K562 (cell line): ENCODE data around the gene C2orf76.

Source experiments
- HDAC2 ChIP-seq: fragments of 450-650 bp; IDR thresholded peaks from 2 replicates; pipeline ENCODE4 v1.6.1; 2016; ENCODE audit warnings: mild to moderate bottlenecking
- JUN ChIP-seq, 2 experiments: sonication (generic) in 1 of 2; formaldehyde crosslinking in 1 of 2; IDR thresholded peaks; 2 replicates each; pipeline versions ENCODE4 v1.6.1 to v1.8.0; 2012 to 2022; ENCODE audit warnings: borderline replicate concordance in 2 of 2, mild to moderate bottlenecking in 2 of 2, improper control_type of control experiment in 1 of 2, low read depth in 1 of 2, low read length in 1 of 2, missing genetic modification reagents in 1 of 2
- KAT7 ChIP-seq: sonication (generic); formaldehyde crosslinking; IDR thresholded peaks from 2 replicates; pipeline ENCODE4 v1.8.0; 2022; ENCODE audit warnings: missing genetic modification reagents, mild to moderate bottlenecking, borderline replicate concordance
- MAFK ChIP-seq: IDR thresholded peaks from 2 replicates; pipeline ENCODE4 v1.6.1; 2011; ENCODE audit warnings: low read length, improper control_type of control experiment
- NRF1 ChIP-seq, 2 experiments: fragments of 450-650 bp; IDR thresholded peaks in 1 of 2; conservative IDR thresholded peaks in 1 of 2; 2 replicates each; pipeline ENCODE4 v1.6.1; 2014; ENCODE audit warnings: mild to moderate bottlenecking in 2 of 2
- RAD21 ChIP-seq, 2 experiments: fragments of 250-450 bp in 1 of 2; fragments of 450-650 bp in 1 of 2; sonication (Bioruptor Pico) in 1 of 2; formaldehyde crosslinking in 1 of 2; IDR thresholded peaks in 1 of 2; conservative IDR thresholded peaks in 1 of 2; 2 replicates each; pipeline versions ENCODE4 v1.4.0 to v1.8.0; 2020 to 2022; ENCODE audit warnings: mild to moderate bottlenecking in 2 of 2, moderate library complexity in 1 of 2
- RERE ChIP-seq: sonication (generic); formaldehyde crosslinking; IDR thresholded peaks from 2 replicates; pipeline ENCODE4 v1.8.0; 2023; ENCODE audit warnings: missing genetic modification reagents, mild to moderate bottlenecking, borderline replicate concordance
- ZBTB11 ChIP-seq, 3 experiments: fragments of 200-800 bp in 1 of 3; fragments of 250-450 bp in 1 of 3; fragments of 450-650 bp in 1 of 3; sonication (Bioruptor Pico) in 1 of 3; sonication (Bioruptor generic) in 1 of 3; formaldehyde crosslinking in 1 of 3; IDR thresholded peaks; 2 replicates each; pipeline versions ENCODE4 v1.6.1 to v1.8.0; 2016 to 2022; ENCODE audit warnings: mild to moderate bottlenecking in 2 of 3, missing genetic modification characterization in 2 of 3, missing compliant biosample characterization in 1 of 3, moderate library complexity in 1 of 3
- TF ChIP-seq, protein P1 (sequence below): fragments of 450-650 bp; IDR thresholded peaks from 2 replicates; pipeline ENCODE4 v1.6.1; 2016; ENCODE audit warnings: low read depth
- TF ChIP-seq, protein P2 (sequence below): sonication (generic); formaldehyde crosslinking; IDR thresholded peaks from 2 replicates; pipeline ENCODE4 v1.4.0; 2020; ENCODE audit warnings: mild to moderate bottlenecking, missing genetic modification reagents
- TF ChIP-seq, protein P3 (sequence below): fragments of 250-450 bp; sonication (Bioruptor Pico); IDR thresholded peaks from 2 replicates; pipeline ENCODE4 v1.8.0; 2022; ENCODE audit warnings: moderate library complexity, mild to moderate bottlenecking, inconsistent platforms

- TF ChIP-seq HDAC2 (no peak), ZBTB11 (CRISPR knock-in tag; IDR thresholded peaks at IDR 0.05) (no peak), JUN (IDR thresholded peaks at IDR 0.05; ENCODE audit: borderline replicate concordance, low read depth, low read length) (no peak), JUN (CRISPR knock-in tag; IDR thresholded peaks at IDR 0.05; ENCODE audit: borderline replicate concordance) (no peak), KAT7 (CRISPR knock-in tag) (no peak), RERE (no peak), MAFK (no peak), NRF1 (conservative IDR thresholded peaks at IDR 0.05 in 1 of 2, IDR thresholded peaks at IDR 0.05 in 1 of 2) (no peak), RAD21 (CRISPR knock-in tag; conservative IDR thresholded peaks at IDR 0.05 in 1 of 2, IDR thresholded peaks at IDR 0.05 in 1 of 2) (no peak)
- TF ChIP-seq, protein P1, sequence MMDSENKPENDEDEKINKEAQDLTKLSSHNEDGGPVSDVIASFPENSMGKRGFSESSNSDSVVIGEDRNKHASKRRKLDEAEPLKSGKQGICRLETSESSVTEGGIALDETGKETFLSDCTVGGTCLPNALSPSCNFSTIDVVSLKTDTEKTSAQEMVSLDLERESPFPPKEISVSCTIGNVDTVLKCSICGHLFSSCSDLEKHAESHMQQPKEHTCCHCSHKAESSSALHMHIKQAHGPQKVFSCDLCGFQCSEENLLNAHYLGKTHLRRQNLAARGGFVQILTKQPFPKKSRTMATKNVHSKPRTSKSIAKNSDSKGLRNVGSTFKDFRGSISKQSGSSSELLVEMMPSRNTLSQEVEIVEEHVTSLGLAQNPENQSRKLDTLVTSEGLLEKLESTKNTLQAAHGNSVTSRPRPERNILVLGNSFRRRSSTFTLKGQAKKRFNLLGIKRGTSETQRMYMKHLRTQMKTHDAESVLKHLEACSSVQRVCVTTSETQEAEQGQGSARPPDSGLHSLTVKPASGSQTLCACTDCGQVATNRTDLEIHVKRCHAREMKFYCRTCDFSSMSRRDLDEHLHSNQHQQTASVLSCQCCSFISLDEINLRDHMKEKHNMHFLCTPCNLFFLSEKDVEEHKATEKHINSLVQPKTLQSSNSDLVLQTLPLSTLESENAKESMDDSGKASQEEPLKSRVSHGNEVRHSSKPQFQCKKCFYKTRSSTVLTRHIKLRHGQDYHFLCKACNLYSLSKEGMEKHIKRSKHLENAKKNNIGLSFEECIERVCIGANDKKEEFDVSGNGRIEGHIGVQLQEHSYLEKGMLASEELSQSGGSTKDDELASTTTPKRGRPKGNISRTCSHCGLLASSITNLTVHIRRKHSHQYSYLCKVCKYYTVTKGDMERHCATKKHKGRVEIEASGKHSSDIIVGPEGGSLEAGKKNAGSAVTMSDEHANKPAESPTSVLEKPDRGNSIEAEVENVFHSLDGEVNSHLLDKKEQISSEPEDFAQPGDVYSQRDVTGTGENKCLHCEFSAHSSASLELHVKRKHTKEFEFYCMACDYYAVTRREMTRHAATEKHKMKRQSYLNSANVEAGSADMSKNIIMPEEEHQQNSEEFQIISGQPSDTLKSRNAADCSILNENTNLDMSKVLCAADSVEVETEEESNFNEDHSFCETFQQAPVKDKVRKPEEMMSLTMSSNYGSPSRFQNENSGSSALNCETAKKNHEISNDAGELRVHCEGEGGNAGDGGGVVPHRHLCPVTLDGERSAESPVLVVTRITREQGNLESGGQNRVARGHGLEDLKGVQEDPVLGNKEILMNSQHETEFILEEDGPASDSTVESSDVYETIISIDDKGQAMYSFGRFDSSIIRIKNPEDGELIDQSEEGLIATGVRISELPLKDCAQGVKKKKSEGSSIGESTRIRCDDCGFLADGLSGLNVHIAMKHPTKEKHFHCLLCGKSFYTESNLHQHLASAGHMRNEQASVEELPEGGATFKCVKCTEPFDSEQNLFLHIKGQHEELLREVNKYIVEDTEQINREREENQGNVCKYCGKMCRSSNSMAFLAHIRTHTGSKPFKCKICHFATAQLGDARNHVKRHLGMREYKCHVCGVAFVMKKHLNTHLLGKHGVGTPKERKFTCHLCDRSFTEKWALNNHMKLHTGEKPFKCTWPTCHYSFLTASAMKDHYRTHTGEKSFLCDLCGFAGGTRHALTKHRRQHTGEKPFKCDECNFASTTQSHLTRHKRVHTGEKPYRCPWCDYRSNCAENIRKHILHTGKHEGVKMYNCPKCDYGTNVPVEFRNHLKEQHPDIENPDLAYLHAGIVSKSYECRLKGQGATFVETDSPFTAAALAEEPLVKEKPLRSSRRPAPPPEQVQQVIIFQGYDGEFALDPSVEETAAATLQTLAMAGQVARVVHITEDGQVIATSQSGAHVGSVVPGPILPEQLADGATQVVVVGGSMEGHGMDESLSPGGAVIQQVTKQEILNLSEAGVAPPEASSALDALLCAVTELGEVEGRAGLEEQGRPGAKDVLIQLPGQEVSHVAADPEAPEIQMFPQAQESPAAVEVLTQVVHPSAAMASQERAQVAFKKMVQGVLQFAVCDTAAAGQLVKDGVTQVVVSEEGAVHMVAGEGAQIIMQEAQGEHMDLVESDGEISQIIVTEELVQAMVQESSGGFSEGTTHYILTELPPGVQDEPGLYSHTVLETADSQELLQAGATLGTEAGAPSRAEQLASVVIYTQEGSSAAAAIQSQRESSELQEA, result no peak
- TF ChIP-seq, protein P2, sequence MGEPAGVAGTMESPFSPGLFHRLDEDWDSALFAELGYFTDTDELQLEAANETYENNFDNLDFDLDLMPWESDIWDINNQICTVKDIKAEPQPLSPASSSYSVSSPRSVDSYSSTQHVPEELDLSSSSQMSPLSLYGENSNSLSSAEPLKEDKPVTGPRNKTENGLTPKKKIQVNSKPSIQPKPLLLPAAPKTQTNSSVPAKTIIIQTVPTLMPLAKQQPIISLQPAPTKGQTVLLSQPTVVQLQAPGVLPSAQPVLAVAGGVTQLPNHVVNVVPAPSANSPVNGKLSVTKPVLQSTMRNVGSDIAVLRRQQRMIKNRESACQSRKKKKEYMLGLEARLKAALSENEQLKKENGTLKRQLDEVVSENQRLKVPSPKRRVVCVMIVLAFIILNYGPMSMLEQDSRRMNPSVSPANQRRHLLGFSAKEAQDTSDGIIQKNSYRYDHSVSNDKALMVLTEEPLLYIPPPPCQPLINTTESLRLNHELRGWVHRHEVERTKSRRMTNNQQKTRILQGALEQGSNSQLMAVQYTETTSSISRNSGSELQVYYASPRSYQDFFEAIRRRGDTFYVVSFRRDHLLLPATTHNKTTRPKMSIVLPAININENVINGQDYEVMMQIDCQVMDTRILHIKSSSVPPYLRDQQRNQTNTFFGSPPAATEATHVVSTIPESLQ (CRISPR knock-in tag), result no peak
- TF ChIP-seq, protein P3, sequence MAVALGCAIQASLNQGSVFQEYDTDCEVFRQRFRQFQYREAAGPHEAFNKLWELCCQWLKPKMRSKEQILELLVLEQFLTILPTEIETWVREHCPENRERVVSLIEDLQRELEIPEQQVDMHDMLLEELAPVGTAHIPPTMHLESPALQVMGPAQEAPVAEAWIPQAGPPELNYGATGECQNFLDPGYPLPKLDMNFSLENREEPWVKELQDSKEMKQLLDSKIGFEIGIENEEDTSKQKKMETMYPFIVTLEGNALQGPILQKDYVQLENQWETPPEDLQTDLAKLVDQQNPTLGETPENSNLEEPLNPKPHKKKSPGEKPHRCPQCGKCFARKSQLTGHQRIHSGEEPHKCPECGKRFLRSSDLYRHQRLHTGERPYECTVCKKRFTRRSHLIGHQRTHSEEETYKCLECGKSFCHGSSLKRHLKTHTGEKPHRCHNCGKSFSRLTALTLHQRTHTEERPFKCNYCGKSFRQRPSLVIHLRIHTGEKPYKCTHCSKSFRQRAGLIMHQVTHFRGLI (CRISPR knock-in tag), result no peak
Measured at GRCh38 chr2:119324685-119325270, 41.9 kb downstream of the C2orf76 start.
